ENCODE results near the gene CAMK2B.

CAMK2B gene

GRCh38 chr7:44309271-44310091, 15.9 kb downstream of the CAMK2B start:
- Mint-ChIP-seq H3K36me3 (ENCODE audit: low read depth) (no peaks in the 10 kb centered on the region), H3K4me3 (peak overlapping the region; percentile 32), H3K4me1 (ENCODE audit: low read depth) (no peaks in the 10 kb centered on the region), H3K9me3 (no peaks in the 10 kb centered on the region), H3K27ac (no peak overlapping the region), H3K27me3 (peaks cover 54% of the 10 kb centered on the region)
- intact Hi-C loops (cut with micrococcal nuclease) = no loop called here

DNA sequence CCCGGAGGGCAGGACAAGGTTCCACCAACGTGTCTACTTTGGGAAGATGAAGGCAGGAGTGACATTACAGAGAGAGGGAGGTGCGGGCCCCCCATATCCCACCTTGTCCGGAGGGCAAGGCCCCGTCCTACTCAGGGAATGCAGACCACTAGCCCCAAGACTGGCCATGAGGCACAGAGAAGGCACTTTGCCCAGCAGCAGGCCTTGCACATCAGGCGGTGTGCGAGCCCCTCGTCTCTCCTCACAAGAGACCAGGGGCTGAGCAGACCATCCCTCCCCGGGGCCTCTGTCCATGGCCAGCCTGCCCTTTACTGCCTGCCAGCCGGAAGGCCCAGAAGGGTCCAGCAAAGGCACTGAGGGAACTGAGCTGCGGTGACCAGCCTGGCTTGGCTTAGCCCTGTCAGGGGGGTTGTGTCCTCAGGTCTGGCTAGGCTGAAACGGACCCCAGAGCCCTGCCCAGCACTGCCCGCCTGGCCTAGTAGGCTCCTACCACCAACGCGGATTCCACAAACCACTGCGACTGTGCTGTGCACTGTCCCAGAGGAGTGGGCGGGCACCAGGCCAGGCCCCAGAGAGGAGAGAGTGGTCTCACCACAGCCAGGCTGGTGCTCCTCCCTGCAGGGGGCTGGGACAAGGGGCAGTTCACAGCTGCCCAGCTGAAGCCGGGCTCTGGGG, 16.7 kb downstream of the CAMK2B start:
- intact Hi-C loops (cut with micrococcal nuclease) = no loop called here
- no peak overlapping the region for H3K27ac Mint-ChIP-seq
- H3K36me3 Mint-ChIP-seq (ENCODE audit: low read depth) = no peaks in the 10 kb centered on the region

GRCh38 chr7:44307905-44308595, 17.3 kb downstream of the CAMK2B start:
- Mint-ChIP-seq H3K36me3 (ENCODE audit: low read depth) (no peaks in the 10 kb centered on the region), H3K27me3 (peaks cover 52% of the 10 kb centered on the region), H3K4me3 (no peak overlapping the region), H3K9me3 (no peaks in the 10 kb centered on the region), H3K27ac (no peak overlapping the region), H3K4me1 (ENCODE audit: low read depth) (no peaks in the 10 kb centered on the region)
- intact Hi-C loops (cut with micrococcal nuclease) = no loop called here

More for the DNA sequence above, 16.7 kb downstream of the CAMK2B start:
- Mint-ChIP-seq H3K9me3 (no peaks in the 10 kb centered on the region), H3K27me3 (peaks cover 54% of the 10 kb centered on the region), H3K4me1 (ENCODE audit: low read depth) (no peaks in the 10 kb centered on the region), H3K4me3 (no peak overlapping the region)

DNA sequence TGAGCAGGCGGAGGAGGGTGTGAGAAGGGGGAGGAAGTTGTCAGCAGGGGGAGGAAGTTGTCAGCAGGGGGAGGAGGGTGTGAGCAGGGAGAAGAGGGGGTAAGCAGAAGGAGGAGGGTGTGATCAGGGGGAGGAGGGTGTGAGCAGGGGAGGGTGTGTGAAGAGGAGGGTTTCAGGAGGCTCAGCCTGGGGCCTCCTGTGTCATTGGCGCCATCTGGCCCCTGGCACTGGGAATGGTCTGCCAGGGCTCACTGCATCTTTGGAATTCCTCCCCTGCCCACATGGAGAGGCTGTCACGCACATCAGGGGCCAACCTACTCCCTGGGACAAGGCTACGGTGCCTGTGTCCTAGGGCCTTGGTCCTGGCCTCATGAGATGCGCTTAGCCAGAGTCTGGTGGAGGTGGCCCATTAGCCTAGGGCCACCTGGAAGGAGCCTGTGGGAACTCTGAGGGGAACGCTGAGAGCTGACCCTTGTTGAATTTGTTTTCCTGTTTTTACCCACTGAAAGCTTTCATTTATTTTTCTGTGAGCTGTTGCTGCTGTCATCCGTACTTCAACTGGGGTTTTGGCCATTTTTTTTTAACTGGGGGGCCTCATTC, 18.0 kb downstream of the CAMK2B start:
- Mint-ChIP-seq H3K9me3 (no peaks in the 10 kb centered on the region), H3K27ac (no peak overlapping the region), H3K4me1 (ENCODE audit: low read depth) (no peaks in the 10 kb centered on the region), H3K36me3 (ENCODE audit: low read depth) (no peaks in the 10 kb centered on the region), H3K4me3 (no peak overlapping the region), H3K27me3 (peaks cover 53% of the 10 kb centered on the region)
- intact Hi-C loops (cut with micrococcal nuclease) = no loop called here

DNA sequence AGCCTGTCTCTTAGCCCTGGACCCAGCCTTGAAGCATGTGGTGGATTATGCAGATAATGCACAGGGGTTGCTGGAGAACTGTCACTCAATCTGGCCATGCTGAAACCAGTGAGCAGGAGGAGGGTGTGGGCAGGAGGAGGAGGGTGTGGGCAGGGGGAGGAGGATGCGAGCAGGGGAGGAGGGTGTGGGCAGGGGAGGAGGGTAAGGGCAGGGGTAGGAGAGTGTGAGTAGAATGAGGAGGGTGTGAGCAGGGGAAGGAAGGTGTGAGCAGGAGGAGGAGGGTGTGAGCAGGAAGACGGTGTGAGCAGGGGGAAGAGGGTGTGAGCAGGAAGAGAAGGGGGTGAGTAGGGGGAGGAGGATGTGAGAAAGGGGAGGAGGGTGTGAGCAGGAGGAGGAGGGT, 18.8 kb downstream of the CAMK2B start:
- H3K4me3 Mint-ChIP-seq = no peak overlapping the region
- no peaks in the 10 kb centered on the region for H3K36me3 Mint-ChIP-seq (ENCODE audit: low read depth)
- intact Hi-C loops (cut with micrococcal nuclease) = no loop called here
- H3K9me3 Mint-ChIP-seq = no peaks in the 10 kb centered on the region
- H3K4me1 Mint-ChIP-seq (ENCODE audit: low read depth) = no peaks in the 10 kb centered on the region
- H3K27ac Mint-ChIP-seq = no peak overlapping the region
- peaks cover 51% of the 10 kb centered on the region for H3K27me3 Mint-ChIP-seq

DNA sequence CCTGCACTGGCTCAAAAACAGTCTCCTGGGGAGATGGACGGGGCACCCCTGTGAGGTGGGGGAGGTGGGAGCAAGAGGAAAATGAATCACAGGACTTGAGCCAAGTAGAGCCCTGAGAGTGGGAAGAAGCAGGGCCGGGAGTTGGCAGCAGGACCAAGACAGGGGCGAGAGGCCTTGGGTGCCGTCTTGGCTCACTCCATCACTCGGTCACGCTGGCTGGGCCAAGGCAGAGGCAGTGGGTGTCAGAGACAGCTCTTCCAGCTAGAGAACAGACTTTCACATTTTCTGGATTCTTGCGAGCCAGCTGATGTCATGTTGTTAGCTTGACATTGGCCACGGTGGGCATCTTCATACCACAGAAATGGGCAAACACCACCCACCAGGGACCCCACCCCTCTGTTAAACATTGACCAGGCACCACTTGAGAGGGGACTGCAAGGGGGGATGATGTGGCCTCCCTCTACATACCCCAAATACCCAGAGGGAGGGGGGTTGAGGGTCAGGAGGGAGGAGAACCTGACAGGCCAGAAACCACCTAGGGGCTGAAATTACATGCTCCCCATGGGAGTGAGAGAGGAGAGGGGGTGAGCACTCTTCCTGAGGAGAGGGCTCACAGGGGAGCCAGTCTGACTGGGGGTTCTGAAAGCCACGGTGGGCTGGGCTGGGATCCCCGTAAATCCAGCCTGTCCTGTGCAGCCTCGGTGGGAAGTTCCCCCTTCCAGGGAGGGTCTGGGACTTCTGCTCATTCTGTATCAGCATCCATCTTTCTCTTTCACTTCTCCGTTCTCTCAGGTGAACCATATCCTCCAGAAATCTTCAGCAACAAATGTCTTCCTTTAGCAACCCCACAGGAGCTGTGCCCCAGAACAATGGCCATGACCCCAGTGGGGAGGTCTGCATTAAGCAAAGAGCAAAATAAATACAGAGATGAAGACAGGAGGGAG, 19.6 kb downstream of the CAMK2B start:
- H3K27ac Mint-ChIP-seq = no peak overlapping the region
- H3K4me1 Mint-ChIP-seq (ENCODE audit: low read depth) = no peaks in the 10 kb centered on the region
- peaks cover 50% of the 10 kb centered on the region for H3K27me3 Mint-ChIP-seq
- intact Hi-C loops (cut with micrococcal nuclease) = no loop called here
- no peak overlapping the region for H3K4me3 Mint-ChIP-seq
- no peaks in the 10 kb centered on the region for H3K36me3 Mint-ChIP-seq (ENCODE audit: low read depth)
- H3K9me3 Mint-ChIP-seq = no peaks in the 10 kb centered on the region

DNA sequence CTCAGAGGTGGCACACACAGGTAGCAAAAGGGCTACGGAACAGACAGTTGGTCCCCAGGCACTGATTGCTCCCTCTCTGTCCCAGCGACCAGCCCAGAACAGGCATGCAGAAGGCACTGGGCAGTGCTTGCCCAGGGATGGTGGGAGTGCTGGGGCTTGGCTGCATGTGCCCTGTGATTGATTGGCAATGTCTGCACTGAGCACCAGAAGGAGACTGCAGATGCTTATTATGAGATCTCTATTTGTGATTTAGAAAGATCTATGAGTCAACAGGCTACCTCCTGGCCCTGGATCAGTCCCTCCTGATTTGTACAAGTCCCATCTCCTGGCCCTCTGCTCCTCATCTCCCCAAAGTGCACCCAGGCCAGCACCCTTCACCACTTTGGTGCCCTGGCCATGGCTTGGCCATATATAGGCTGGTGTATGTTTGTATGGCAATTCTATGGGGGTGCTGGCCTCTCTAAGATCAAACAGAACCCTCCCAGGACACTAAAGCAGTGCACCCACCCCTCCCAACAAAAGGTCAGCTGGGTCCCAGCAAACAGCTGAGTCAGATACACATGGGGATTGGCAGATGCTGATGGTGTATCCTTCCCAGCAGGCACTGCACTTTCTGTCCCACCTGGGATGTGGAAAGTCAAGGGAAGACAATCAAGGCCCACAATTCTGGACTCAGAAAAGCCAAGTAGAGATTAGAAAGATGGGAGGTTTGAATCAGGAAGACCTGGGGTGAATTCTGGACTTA, 30.9 kb downstream of the CAMK2B start:
- Mint-ChIP-seq H3K4me1 (ENCODE audit: low read depth) (no peaks in the 10 kb centered on the region), H3K9me3 (no peaks in the 10 kb centered on the region), H3K27me3 (peaks cover 25% of the 10 kb centered on the region), H3K4me3 (no peak overlapping the region), H3K36me3 (ENCODE audit: low read depth) (no peaks in the 10 kb centered on the region), H3K27ac (no peak overlapping the region)
- intact Hi-C loops (cut with micrococcal nuclease) = no loop called here

GRCh38 chr7:44293561-44294324, 31.7 kb downstream of the CAMK2B start:
- no peaks in the 10 kb centered on the region for H3K9me3 Mint-ChIP-seq
- H3K4me3 Mint-ChIP-seq = no peak overlapping the region
- peaks cover 25% of the 10 kb centered on the region for H3K27me3 Mint-ChIP-seq

GRCh38 chr7:44292876-44293560, 32.4 kb downstream of the CAMK2B start:
- Mint-ChIP-seq H3K27ac (no peak overlapping the region), H3K4me1 (ENCODE audit: low read depth) (no peaks in the 10 kb centered on the region), H3K27me3 (peaks cover 22% of the 10 kb centered on the region), H3K4me3 (no peak overlapping the region), H3K36me3 (ENCODE audit: low read depth) (no peaks in the 10 kb centered on the region), H3K9me3 (no peaks in the 10 kb centered on the region)
- intact Hi-C loops (cut with micrococcal nuclease) = no loop called here

More at GRCh38 chr7:44293561-44294324, 31.7 kb downstream of the CAMK2B start:
- Mint-ChIP-seq H3K36me3 (ENCODE audit: low read depth) (no peaks in the 10 kb centered on the region), H3K27ac (no peak overlapping the region), H3K4me1 (ENCODE audit: low read depth) (no peaks in the 10 kb centered on the region)
- intact Hi-C loops (cut with micrococcal nuclease) = no loop called here

GRCh38 chr7:44292420-44292817, 33.0 kb downstream of the CAMK2B start:
- no peak overlapping the region for H3K4me3 Mint-ChIP-seq

DNA sequence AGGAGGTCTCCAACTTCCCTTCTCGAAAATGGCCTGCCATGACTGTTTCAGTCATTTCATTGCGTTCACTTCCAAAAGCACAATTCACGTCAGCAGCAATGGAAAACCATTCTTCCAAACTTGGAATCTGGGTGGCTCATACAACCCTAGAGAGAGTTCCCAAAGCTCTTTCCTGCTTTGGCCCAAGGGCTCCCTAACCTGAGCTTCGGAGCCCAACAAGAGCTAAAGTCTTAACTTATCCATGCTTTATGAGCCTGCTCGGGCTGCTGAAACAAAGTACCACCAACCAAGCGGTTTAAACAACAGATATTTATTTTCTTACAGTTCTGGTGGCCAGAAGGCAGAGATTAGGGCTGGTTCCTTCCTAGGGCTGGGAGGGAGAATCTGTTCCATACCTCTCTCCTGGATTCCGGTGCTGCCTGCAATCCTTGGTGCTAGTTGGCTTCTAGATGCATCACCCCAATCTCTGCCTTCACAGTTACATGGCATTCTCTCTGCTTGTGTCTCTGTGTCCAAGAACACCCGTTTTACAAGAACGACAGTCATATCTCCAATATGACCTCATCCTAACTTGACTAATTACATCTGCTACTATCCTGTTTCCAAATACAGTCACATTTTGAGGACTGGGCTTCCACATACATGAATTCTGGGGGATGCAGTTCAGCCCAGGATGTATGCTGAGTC, 33.5 kb downstream of the CAMK2B start:
- intact Hi-C loops (cut with micrococcal nuclease) = no loop called here
- H3K27ac Mint-ChIP-seq = no peak overlapping the region
- no peak overlapping the region for H3K4me3 Mint-ChIP-seq
- H3K36me3 Mint-ChIP-seq (ENCODE audit: low read depth) = no peaks in the 10 kb centered on the region
- peaks cover 17% of the 10 kb centered on the region for H3K27me3 Mint-ChIP-seq
- no peaks in the 10 kb centered on the region for H3K4me1 Mint-ChIP-seq (ENCODE audit: low read depth)
- H3K9me3 Mint-ChIP-seq = no peaks in the 10 kb centered on the region

More at GRCh38 chr7:44292420-44292817, 33.0 kb downstream of the CAMK2B start:
- Mint-ChIP-seq H3K27ac (no peak overlapping the region), H3K4me1 (ENCODE audit: low read depth) (no peaks in the 10 kb centered on the region), H3K27me3 (peaks cover 20% of the 10 kb centered on the region), H3K36me3 (ENCODE audit: low read depth) (no peaks in the 10 kb centered on the region), H3K9me3 (no peaks in the 10 kb centered on the region)
- intact Hi-C loops (cut with micrococcal nuclease) = no loop called here

All from dendritic cell treated with granulocyte-macrophage colony-stimulating factor and Interleukin-4, amounts not matched to agents 40 ng/mL and 50 ng/mL, for 4 days (primary cell).